ENCODE results near the gene UGT1A7.
A peak's percentile ranks its signal among the peaks of the same experiment; 100 is the strongest.

UGT1A7 gene

GRCh38 chr2:233764761-233765160, 83.1 kb downstream of the UGT1A7 start:
- no peak for DNase-seq

- DNase-seq, result no peak
Observed at GRCh38 chr2:233766416-233766815, 84.7 kb downstream of the UGT1A7 start.

GRCh38 chr2:233768076-233768475, 86.4 kb downstream of the UGT1A7 start:
- DNase-seq, result no peak

- no peak for DNase-seq
Observed at GRCh38 chr2:233769260-233769659, 87.6 kb downstream of the UGT1A7 start.

- no peak for DNase-seq
Observed at GRCh38 chr2:233772153-233772552, 90.5 kb downstream of the UGT1A7 start.

- DNase-seq, result no peak
Observed at GRCh38 chr2:233772583-233772982, 90.9 kb downstream of the UGT1A7 start.

GRCh38 chr2:233773854-233774253, 92.2 kb downstream of the UGT1A7 start:
- DNase-seq, result no peak

GRCh38 chr2:233775414-233775813, 93.7 kb downstream of the UGT1A7 start:
- no peak for DNase-seq

- no peak for DNase-seq
Observed at GRCh38 chr2:233778030-233778429, 96.3 kb downstream of the UGT1A7 start, which contains the start of gene MROH2A. TSS of gene MROH2A (plus strand) at chr2:233778330. CDS start at chr2:233779359, 1,029 bp downstream.

GRCh38 chr2:233779722-233780121, 98.0 kb downstream of the UGT1A7 start:
- DNase-seq, result no peak

- DNase-seq, result no peak
Observed at GRCh38 chr2:233780771-233781170, 99.1 kb downstream of the UGT1A7 start.

GRCh38 chr2:233789554-233789953, 107.9 kb downstream of the UGT1A7 start:
- no peak for DNase-seq

- DNase-seq, result peak; percentile 37
Observed at GRCh38 chr2:233791151-233791882, 109.6 kb downstream of the UGT1A7 start.

GRCh38 chr2:233791883-233792329, 110.2 kb downstream of the UGT1A7 start:
- DNase-seq, result no peak

GRCh38 chr2:233792720-233793119, 111.0 kb downstream of the UGT1A7 start:
- peak; percentile 34 for DNase-seq

- DNase-seq, result peak; percentile 29
Observed at GRCh38 chr2:233793465-233794127, 111.9 kb downstream of the UGT1A7 start.

- peak; percentile 35 for DNase-seq
Observed at GRCh38 chr2:233794128-233794658, 112.5 kb downstream of the UGT1A7 start.

GRCh38 chr2:233795735-233796171, 114.1 kb downstream of the UGT1A7 start:
- peak; percentile 45 for DNase-seq

- no peak for DNase-seq
Observed at GRCh38 chr2:233796254-233796653, 114.6 kb downstream of the UGT1A7 start.

- peak; percentile 40 for DNase-seq
Observed at GRCh38 chr2:233798335-233799086, 116.8 kb downstream of the UGT1A7 start.

GRCh38 chr2:233799087-233799665, 117.5 kb downstream of the UGT1A7 start:
- DNase-seq, result no peak

- DNase-seq, result peak; percentile 40
Observed at GRCh38 chr2:233799716-233800115, 118.0 kb downstream of the UGT1A7 start.

- no peak for DNase-seq
Observed at GRCh38 chr2:233800208-233800607, 118.5 kb downstream of the UGT1A7 start.

Data from islet precursor cell (in vitro differentiated cells).